ENCODE results near the gene CLDN25.
"Not testable (repeated sequence)": the region's sequence is repeated elsewhere in the genome, so short reads cannot be mapped to it uniquely, and the experiment has no call there.

Gene CLDN25

GRCh38 chr11:113779496-113779895 is at the start of gene CLDN25:
TSS of gene CLDN25 (plus strand) at chr11:113779796. CDS start at chr11:113779796, 0 bp downstream.
- TF ChIP-seq CTCF (IDR thresholded peaks at IDR 0.05) = no peak
- no peak for TF ChIP-seq ZFX (IDR thresholded peaks at IDR 0.05; ENCODE audit: borderline replicate concordance)
- H3K27ac ChIP-seq = no peak within 1 kb of the TSS

- no peak overlapping the region for H3K27ac ChIP-seq
- no peak for TF ChIP-seq ZFX (IDR thresholded peaks at IDR 0.05; ENCODE audit: borderline replicate concordance)
- peak; percentile 56 for TF ChIP-seq CTCF (IDR thresholded peaks at IDR 0.05)
These were observed 48.5 kb upstream of the CLDN25 start for GRCh38 chr11:113730887-113731726.

- H3K27ac ChIP-seq = no peak overlapping the region
- TF ChIP-seq CTCF (IDR thresholded peaks at IDR 0.05) (no peak), ZFX (IDR thresholded peaks at IDR 0.05; ENCODE audit: borderline replicate concordance) (no peak)
These were observed 47.5 kb upstream of the CLDN25 start for GRCh38 chr11:113732092-113732491.

- no peak overlapping the region for H3K27ac ChIP-seq
- TF ChIP-seq ZFX (IDR thresholded peaks at IDR 0.05; ENCODE audit: borderline replicate concordance) (no peak), CTCF (IDR thresholded peaks at IDR 0.05) (no peak)
These were observed 43.3 kb upstream of the CLDN25 start for GRCh38 chr11:113736323-113736722.

GRCh38 chr11:113752932-113753331 is 26.7 kb upstream of the CLDN25 start:
- H3K27ac ChIP-seq = no peak overlapping the region
- TF ChIP-seq CTCF (IDR thresholded peaks at IDR 0.05) (no peak), ZFX (IDR thresholded peaks at IDR 0.05; ENCODE audit: borderline replicate concordance) (no peak)

GRCh38 chr11:113760241-113760640 is 19.4 kb upstream of the CLDN25 start:
- no peak for TF ChIP-seq CTCF (IDR thresholded peaks at IDR 0.05)
- no peak for TF ChIP-seq ZFX (IDR thresholded peaks at IDR 0.05; ENCODE audit: borderline replicate concordance)
- H3K27ac ChIP-seq = no peak overlapping the region

GRCh38 chr11:113763040-113763439 is 16.6 kb upstream of the CLDN25 start:
- H3K27ac ChIP-seq = not testable (repeated sequence)

Measured in 22Rv1 (cell line).